ENCODE data around the gene AQP10. TPM values are rescaled to one million over a fixed set of nuclear protein-coding genes. Genes with fewer than 3 reads are reported as not detected.

Gene AQP10
- total RNA-seq, 2 donors from 2014 or later: 0.26 TPM; not detected in 1

- Histone ChIP-seq H3K27me3 (no peaks in the 10 kb centered on the region), H3K36me3 (replicated peaks in 1 of 2; ENCODE audit: insufficient read depth in 1 of 2, low read depth in 2 of 2) (no peaks in the 10 kb centered on the region), H3K4me3 (no peak overlapping the region), H3K27ac (peak overlapping the region; percentile 54 to 79 (median 65)), H3K9me3 (no peaks in the 10 kb centered on the region), H3K4me1 (peaks cover 39% of the 10 kb centered on the region)
- TF ChIP-seq CTCF (IDR thresholded peaks at IDR 0.05): no peak
- peak in 2 of 3 donors; percentile 19 to 37 for TF ChIP-seq POLR2A (IDR thresholded peaks at IDR 0.05)
- 25 to 26% methylated on average over 9 to 13 of the region's 14 CpGs for WGBS, 2 donors
- ATAC-seq (peak; percentile 45), DNase-seq (peak; percentile 57 to 84 (median 80))
- intact Hi-C loops (cut with DNase I): no loop called here
Observed at GRCh38 chr1:154351363-154352068, 30.6 kb downstream of the AQP10 start.

GRCh38 chr1:154352245-154352580 lies 31.3 kb downstream of the AQP10 start:
- H3K9me3 ChIP-seq: no peaks in the 10 kb centered on the region
- intact Hi-C loops (cut with DNase I): no loop called here
- H3K4me3 ChIP-seq: no peak overlapping the region
- no peak for DNase-seq
- no peak for ATAC-seq
- no peaks in the 10 kb centered on the region for H3K36me3 ChIP-seq (replicated peaks in 1 of 2; ENCODE audit: insufficient read depth in 1 of 2, low read depth in 2 of 2)
- no peaks in the 10 kb centered on the region for H3K27me3 ChIP-seq
- TF ChIP-seq POLR2A (IDR thresholded peaks at IDR 0.05) (no peak), CTCF (IDR thresholded peaks at IDR 0.05) (no peak)
- WGBS, 2 donors: 5 to 22% methylated on average over 7 to 9 of the region's 9 CpGs
- H3K4me1 ChIP-seq: peaks cover 39% of the 10 kb centered on the region
- H3K27ac ChIP-seq: peak overlapping the region in 3 of 4 donors; percentile 57 to 79 (median 73)

GRCh38 chr1:154352581-154353459 lies 31.9 kb downstream of the AQP10 start:
- Histone ChIP-seq H3K9me3 (no peaks in the 10 kb centered on the region), H3K4me3 (peak overlapping the region in 1 of 2 donors; percentile 4), H3K27me3 (no peaks in the 10 kb centered on the region), H3K27ac (peak overlapping the region; percentile 57 to 84 (median 76)), H3K36me3 (replicated peaks in 1 of 2; ENCODE audit: insufficient read depth in 1 of 2, low read depth in 2 of 2) (no peaks in the 10 kb centered on the region), H3K4me1 (peaks cover 39% of the 10 kb centered on the region)
- TF ChIP-seq POLR2A (IDR thresholded peaks at IDR 0.05) (peak; percentile 46 to 83 (median 68)), CTCF (IDR thresholded peaks at IDR 0.05) (no peak)
- 0 to 1% methylated on average over 32 to 41 of the region's 41 CpGs for WGBS, 2 donors
- ATAC-seq (peak; percentile 70), DNase-seq (peak; percentile 58 to 74 (median 64))
- intact Hi-C loops (cut with DNase I): no loop called here

GRCh38 chr1:154353460-154353904 lies 32.6 kb downstream of the AQP10 start:
- WGBS, 2 donors: 5 to 6% methylated on average over 1 of the region's 1 CpG
- no peaks in the 10 kb centered on the region for H3K36me3 ChIP-seq (replicated peaks in 1 of 2; ENCODE audit: insufficient read depth in 1 of 2, low read depth in 2 of 2)
- peak; percentile 65 for ATAC-seq
- peak; percentile 41 to 65 (median 56) for DNase-seq
- H3K27me3 ChIP-seq: no peaks in the 10 kb centered on the region
- TF ChIP-seq POLR2A (IDR thresholded peaks at IDR 0.05) (no peak), CTCF (IDR thresholded peaks at IDR 0.05) (peak in 4 of 7 experiments; percentile 38 to 55 (median 50))
- H3K27ac ChIP-seq: peak overlapping the region; percentile 57 to 84 (median 76)
- intact Hi-C loops (cut with DNase I): no loop called here
- peaks cover 39% of the 10 kb centered on the region for H3K4me1 ChIP-seq
- H3K9me3 ChIP-seq: no peaks in the 10 kb centered on the region
- no peak overlapping the region for H3K4me3 ChIP-seq

Data from body of pancreas (tissue), 4 donors.